Measurements from ENCODE around the gene UBAP2.
"Not testable (repeated sequence)": the region's sequence is repeated elsewhere in the genome, so short reads cannot be mapped to it uniquely, and the experiment has no call there.

The UBAP2 gene

GRCh38 chr9:34046784-34047379 lies 1.8 kb downstream of the UBAP2 start:
- DNase-seq (ENCODE audit: low read depth), result peak; percentile 32

GRCh38 chr9:34045903-34046302 lies 2.8 kb downstream of the UBAP2 start:
- DNase-seq (ENCODE audit: low read depth), result no peak

- DNase-seq (ENCODE audit: low read depth), result not testable (repeated sequence)
Observed at GRCh38 chr9:34042074-34042473, 6.6 kb downstream of the UBAP2 start.

DNA sequence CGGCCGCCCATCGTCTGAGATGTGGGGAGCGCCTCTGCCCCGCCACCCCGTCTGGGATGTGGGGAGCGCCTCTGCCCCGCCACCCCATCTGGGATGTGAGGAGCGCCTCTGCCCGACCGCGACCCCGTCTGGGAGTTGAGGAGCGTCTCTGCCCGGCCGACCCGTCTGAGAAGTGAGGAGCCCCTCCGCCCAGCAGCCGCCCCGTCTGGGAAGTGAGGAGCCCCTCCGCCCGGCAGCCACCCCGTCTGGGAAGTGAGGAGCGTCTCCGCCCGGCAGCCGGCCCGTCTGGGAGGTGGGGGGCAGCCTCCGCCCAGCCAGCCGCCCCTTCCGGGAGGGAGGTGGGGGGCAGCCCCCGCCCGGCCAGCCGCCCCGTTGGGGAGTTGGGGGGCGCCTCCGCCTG lies 9.8 kb downstream of the UBAP2 start:
- not testable (repeated sequence) for DNase-seq (ENCODE audit: low read depth)

DNA sequence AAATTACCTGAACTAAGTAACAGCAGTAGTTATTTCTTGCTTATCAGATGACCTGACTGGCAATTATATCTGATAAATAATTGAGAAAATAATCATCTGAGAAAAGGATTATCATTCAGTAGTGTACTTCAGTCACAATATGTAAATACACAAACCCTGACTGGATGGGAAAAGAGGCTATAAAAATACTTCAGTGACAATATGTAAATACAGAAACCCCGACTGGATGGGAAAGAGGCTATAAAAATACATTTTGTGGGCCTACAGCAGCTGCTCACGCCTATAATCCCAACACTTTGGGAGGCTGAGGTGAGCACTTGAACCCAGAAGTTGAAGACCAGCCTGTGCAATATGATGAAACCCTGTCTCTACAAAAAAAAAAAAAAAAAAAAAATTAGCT lies 11.1 kb downstream of the UBAP2 start:
- peak; percentile 6 for DNase-seq (ENCODE audit: low read depth)

DNA sequence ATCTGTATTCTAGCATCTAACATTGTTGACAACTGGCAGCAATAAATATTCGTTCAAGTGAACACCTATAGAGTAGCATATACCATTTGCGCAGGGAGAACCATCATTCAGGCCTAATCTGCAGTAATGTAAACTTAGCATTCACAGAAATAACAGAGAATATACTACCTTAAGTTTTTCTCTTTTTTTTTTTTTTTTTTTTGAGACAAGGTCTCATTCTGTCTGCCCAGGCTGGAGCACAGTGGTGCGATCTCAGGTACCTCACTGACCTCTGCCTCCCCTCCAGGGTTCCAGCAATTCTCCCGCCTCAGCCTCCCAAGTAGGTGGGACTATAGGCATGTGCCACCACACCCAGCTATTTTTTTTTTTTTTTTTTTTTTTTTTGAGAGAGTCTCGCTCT lies 12.1 kb downstream of the UBAP2 start:
- no peak for DNase-seq (ENCODE audit: low read depth)

DNA sequence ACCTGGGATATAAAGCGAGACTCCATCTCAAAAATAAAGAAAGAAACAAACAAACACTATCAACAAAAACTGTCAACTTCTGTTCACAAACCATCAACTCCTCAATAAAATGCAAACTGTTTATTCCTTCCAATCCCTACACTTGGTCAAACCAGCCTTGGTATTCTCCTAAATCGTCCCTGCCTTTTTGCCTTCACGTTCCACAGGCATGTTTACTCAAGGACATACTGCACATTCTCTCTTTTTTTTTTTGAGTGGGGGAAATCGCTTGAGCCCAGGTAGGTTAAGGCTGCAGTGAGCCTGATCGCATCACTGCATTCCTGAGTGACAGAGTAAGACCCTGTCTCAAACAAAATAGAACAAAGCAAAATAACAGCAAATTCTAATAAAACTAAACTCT lies 13.0 kb downstream of the UBAP2 start:
- DNase-seq (ENCODE audit: low read depth), result peak; percentile 14

GRCh38 chr9:34034698-34035065 lies 14.0 kb downstream of the UBAP2 start:
- DNase-seq (ENCODE audit: low read depth), result no peak

DNA sequence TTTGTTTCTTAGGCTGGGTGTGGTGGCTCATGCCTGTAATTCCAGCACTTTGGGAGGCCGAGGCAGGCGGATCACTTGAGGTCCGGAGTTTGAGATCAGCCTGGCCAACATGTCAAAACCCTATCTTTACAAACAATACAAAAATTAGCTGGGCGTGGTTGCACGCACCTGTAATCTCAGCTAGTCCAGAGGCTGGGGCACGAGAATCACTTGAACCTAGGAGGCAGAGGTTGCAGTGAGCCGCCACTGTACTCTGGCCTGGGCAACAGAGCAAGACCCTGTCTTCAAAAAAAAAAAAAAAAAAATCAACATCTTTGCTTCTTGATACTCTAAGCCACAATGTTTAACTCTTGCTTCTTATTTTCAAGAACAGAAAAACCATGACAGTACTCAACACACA lies 16.1 kb downstream of the UBAP2 start:
- no peak for DNase-seq (ENCODE audit: low read depth)

DNA sequence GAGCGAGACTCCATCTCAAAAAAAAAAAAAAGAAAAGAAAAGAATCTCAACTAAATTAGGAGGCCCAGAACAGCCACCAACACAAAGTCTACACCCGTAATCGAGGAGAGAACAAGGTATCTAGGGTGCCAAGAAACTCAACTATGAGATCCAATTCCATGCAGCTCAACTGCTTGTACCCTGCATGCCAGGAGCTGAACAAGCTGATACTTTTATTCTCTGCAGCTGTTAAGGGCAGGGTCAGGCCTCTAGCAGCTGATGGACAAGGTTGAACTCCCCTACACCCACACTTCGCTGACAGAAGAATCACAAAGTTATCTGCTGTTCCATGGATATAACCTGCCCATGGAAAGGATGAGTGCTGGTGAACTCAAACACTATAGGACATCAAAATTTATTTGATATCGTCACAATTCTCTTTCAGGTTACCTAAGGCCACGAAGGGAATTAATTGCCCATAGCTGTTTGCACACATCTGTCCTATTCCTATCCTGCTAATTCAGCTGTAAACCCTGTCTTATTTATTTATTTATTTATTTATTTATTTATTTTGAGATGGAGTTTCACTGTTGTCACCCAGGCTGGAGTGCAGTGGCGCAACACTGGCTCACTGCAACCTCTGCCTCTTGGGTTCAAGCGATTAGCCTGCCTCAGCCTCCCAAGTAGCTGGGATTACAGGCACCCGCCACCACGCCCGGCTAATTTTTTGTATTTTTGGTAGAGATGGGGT lies 20.7 kb downstream of the UBAP2 start:
- no peak for DNase-seq (ENCODE audit: low read depth)

GRCh38 chr9:34025811-34026210 lies 22.9 kb downstream of the UBAP2 start:
- no peak for DNase-seq (ENCODE audit: low read depth)

DNA sequence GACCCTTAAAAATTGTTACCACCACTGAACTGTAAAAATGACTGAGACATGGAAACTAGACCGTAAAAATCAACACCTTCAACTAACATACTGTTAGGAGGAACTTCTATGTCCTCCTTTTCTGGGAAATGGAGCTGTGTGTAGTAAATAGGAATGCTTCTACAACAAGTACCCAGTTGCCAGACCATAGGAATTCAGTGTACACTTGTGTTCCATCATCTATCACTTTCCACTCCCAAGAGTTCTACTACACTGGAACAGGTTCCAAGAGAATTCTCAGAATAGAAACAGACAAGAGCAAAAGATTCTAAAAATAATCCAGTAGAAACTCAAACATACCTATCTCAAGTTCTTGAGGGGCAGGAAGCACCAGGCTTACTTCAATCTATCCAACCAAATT lies 23.6 kb downstream of the UBAP2 start:
- DNase-seq (ENCODE audit: low read depth), result peak; percentile 20

DNA sequence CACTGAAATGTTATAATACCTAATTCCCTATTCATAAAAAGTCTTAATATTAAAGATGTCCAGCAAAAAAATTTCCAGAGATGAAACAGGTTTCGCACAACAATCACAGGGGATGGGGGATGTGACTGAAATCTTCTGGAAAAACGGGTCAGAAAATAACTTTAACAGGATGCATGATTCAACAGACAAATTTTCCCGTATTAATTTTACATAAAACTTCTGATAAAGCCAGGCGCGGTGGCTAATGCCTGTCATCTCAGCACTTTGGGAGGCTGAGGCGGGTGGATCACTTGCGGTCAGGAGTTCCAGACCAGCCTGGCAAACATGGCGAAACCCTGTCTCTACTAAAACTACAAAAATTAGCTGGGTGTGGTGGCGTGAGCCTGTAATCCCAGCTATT lies 24.2 kb downstream of the UBAP2 start:
- DNase-seq (ENCODE audit: low read depth), result not testable (repeated sequence)

DNA sequence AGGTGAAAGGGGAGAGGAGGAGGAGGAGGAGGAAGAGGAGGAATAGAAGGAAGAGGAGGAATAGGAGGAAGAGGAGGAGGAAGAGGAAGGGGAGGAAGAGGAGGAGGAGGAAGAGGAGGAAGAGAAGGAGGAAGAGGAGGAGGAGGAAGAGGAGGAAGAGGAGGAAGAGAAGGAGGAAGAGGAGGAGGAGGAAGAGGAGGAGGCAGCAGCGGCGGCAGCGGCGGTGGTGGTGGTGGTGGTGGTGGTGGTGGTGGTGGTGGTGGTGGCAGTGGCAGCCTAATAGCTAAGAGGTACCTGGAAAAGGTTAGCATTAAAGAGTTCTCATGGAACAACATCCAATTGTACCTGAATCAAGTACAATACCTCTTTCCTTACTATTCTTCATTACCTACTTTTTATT lies 32.5 kb downstream of the UBAP2 start:
- DNase-seq (ENCODE audit: low read depth), result no peak

- peak; percentile 17 for DNase-seq (ENCODE audit: low read depth)
Observed at GRCh38 chr9:34010979-34011378, 37.7 kb downstream of the UBAP2 start.

DNA sequence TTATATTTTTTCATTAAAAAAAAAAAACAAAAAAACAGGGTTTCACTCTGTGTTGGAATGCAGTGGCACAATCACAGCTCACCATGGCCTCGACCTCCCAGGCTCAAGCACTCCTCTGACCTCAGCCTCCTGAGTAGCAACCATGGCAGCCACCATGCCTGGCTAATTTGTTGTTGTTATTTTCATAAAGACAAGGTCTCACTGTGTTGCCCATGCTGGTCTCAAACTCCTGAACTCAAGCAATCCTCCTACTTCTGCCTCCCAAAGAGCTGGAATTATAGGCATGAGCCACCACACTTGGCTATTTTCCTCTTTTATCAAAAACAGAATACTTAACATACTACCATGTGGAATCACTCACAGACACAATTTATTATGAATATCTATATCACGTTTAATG lies 46.7 kb downstream of the UBAP2 start:
- DNase-seq (ENCODE audit: low read depth), result no peak

DNA sequence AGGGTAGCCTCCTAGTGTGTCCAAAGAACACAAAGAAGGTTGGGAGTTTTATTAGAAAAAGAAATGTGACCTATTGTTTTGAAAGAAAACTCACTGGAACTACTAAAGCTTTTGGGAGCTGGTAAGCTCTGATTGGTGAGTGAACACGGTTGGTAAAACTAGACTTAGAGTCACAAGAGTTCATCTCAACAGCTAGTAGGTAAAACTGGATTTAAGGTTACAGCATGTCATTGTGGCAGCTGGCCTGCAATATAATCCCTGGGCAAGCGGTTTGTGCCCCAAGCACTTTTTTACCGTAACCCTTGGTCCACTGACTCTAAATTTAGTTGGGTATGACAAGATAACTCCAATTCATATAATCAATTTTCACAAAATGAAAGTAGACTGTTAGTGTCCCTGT lies 47.4 kb downstream of the UBAP2 start:
- DNase-seq (ENCODE audit: low read depth), result no peak

GRCh38 chr9:33995449-33995848 lies 53.2 kb downstream of the UBAP2 start:
- no peak for DNase-seq (ENCODE audit: low read depth)

DNA sequence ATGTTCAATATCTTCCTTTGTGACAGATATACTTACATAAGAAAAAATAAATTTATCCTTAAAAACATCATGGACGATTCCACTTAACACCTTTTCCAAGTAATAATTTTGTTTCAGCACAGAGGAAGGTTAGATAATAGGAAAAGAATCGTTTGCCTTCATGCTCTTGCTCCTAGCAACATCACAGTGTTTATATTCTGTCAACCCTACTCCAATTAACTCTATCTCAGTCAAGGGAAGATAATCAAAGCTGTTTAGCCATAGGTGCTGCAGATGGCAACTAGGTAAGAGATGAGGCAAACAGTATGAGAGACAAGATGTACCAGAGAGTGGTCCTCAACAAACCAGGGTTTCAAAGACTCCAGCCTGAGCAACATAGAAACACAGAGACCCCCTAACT lies 55.6 kb downstream of the UBAP2 start:
- no peak for DNase-seq (ENCODE audit: low read depth)

- no peak for DNase-seq (ENCODE audit: low read depth)
Observed at GRCh38 chr9:33992632-33993031, 56.1 kb downstream of the UBAP2 start.

DNA sequence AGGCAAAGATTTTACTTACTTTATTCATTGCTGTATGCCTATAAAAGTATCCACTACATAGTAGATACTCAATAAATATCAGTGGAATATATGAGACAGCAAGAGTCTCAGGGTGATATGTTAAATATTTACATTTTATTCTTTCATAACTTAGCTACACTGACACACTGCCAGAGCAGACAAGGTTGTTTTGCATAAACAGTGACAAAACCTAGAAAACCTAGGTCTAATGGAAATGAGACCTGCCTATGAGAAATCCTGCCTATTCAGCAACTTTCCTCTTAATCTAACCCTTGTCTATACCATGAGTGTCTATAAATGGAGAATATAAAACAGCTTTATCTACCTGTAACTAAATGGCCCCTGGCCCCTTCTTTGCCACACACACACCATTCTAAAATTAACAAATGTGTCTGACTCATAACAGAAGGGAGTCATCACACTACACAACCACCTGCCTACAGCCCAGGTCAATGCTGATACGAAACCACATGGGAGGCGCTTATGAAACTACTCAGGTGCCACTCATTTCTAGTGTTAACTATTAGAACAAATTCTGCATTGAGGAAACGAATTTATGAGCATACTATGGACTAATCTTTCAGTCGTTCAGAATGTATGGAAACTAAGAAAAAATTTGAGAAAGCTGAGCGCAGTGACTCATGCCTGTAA lies 60.3 kb downstream of the UBAP2 start:
- DNase-seq (ENCODE audit: low read depth), result peak; percentile 1

- DNase-seq (ENCODE audit: low read depth), result no peak
Observed at GRCh38 chr9:33976414-33976813, 72.3 kb downstream of the UBAP2 start.

GRCh38 chr9:33972698-33973097 lies 76.0 kb downstream of the UBAP2 start:
- no peak for DNase-seq (ENCODE audit: low read depth)

Measured in EH (cell line).